GM18951 (cell line): Measurements from ENCODE around the gene NCAPH2.

Source experiments
- POLR2A ChIP-seq: IDR thresholded peaks from 4 replicates; pipeline ENCODE4 v1.6.1; 2011; ENCODE audit warnings: mild to moderate bottlenecking; ENCODE audit not compliant: insufficient read length, insufficient read depth; ENCODE audit errors: extremely low read depth
- in situ Hi-C: fragments of 300-500 bp; cut with MboI; formaldehyde crosslinking; loops from one replicate; pipeline ENCODE4 v1.12.0; 2022; ENCODE audit warnings: low sequenced_read_pairs, mixed read lengths, inconsistent platforms; ENCODE audit not compliant: unreplicated experiment

Gene NCAPH2

GRCh38 chr22:50469377-50470305 is 38.4 kb upstream of the NCAPH2 start:
- TF ChIP-seq POLR2A, result peak; percentile 61
- in situ Hi-C loops, result no loop called here

GRCh38 chr22:50470491-50470890 is 37.5 kb upstream of the NCAPH2 start:
- in situ Hi-C loops, result no loop called here
- no peak for TF ChIP-seq POLR2A

- in situ Hi-C loops, result no loop called here
- TF ChIP-seq POLR2A, result no peak
Measured at GRCh38 chr22:50471197-50471847, 36.7 kb upstream of the NCAPH2 start.

- in situ Hi-C loops, result no loop called here
- TF ChIP-seq POLR2A, result no peak
Measured at GRCh38 chr22:50471962-50472361, 36.1 kb upstream of the NCAPH2 start.

- TF ChIP-seq POLR2A, result no peak
- in situ Hi-C loops, result no loop called here
Measured at GRCh38 chr22:50473088-50473487, 34.9 kb upstream of the NCAPH2 start.

- no peak for TF ChIP-seq POLR2A
- in situ Hi-C loops, result no loop called here
Measured at GRCh38 chr22:50473855-50474671, 34.0 kb upstream of the NCAPH2 start.

GRCh38 chr22:50474710-50475651 is 33.0 kb upstream of the NCAPH2 start, which contains the start of gene SBF1:
Gene SBF1, minus strand, starts transcription at chr22:50475035. Its CDS starts 195 bp downstream, at chr22:50474840.
- TF ChIP-seq POLR2A, result peak; percentile 70
- in situ Hi-C loops, result no loop called here

GRCh38 chr22:50475652-50476002 is 32.4 kb upstream of the NCAPH2 start:
- in situ Hi-C loops, result no loop called here
- TF ChIP-seq POLR2A, result no peak

- in situ Hi-C loops, result no loop called here
- no peak for TF ChIP-seq POLR2A
Measured at GRCh38 chr22:50476868-50477267, 31.2 kb upstream of the NCAPH2 start.

GRCh38 chr22:50477923-50478322 is 30.1 kb upstream of the NCAPH2 start:
- no peak for TF ChIP-seq POLR2A
- in situ Hi-C loops, result no loop called here

GRCh38 chr22:50479721-50480120 is 28.3 kb upstream of the NCAPH2 start:
- TF ChIP-seq POLR2A, result no peak
- in situ Hi-C loops, result no loop called here

GRCh38 chr22:50481045-50481439 is 27.0 kb upstream of the NCAPH2 start:
- in situ Hi-C loops, result no loop called here

More at GRCh38 chr22:50481045-50481439, 27.0 kb upstream of the NCAPH2 start:
- no peak for TF ChIP-seq POLR2A
